IMR-90 (cell line): Measurements from ENCODE around the gene ARSJ. TPM values are rescaled to one million over a fixed set of nuclear protein-coding genes. Genes with fewer than 3 reads are reported as not detected.

Experiments
- ATAC-seq: fragments of 200-7000 bp; cut with Tn5 transposase; 2 replicates; pipeline ENCODE4 v1.9.1; 2020; ENCODE audit warnings: low read depth, mild to moderate bottlenecking, moderate library complexity
- BruUV-seq: library from RNA; stranded (reverse); fragments of 400-500 nt; replicated peaks from 2 replicates; lab custom pipeline; 2021; lab: Mats Ljungman, UMichigan
- CTCF ChIA-PET: fragments of 300-600 bp; formaldehyde crosslinking; extraction: SDS; loops from one replicate; lab custom pipeline; 2021; ENCODE audit warnings: antibody characterized with exemption; lab: Yijun Ruan, JAX
- POLR2A ChIA-PET: fragments of 300-600 bp; sonication (Branson Sonifier 250); formaldehyde crosslinking; loops from one replicate; lab custom pipeline; 2022; ENCODE audit warnings: antibody characterized with exemption; ENCODE audit not compliant: unreplicated experiment; lab: Charles Lee
- DNase-seq: peaks from one replicate; pipeline ENCODE4 v3.0.0; 2013
- H2AFZ ChIP-seq: replicated peaks from 2 replicates; pipeline ENCODE3; 2013; ENCODE audit warnings: low read length, mild to moderate bottlenecking; ENCODE audit not compliant: poor library complexity
- H2AK5ac ChIP-seq: 2 replicates; pipeline ENCODE4 v1.6.1; 2013; ENCODE audit warnings: low read depth, low read length, inconsistent platforms
- H2AK9ac ChIP-seq: replicated peaks from 2 replicates; pipeline ENCODE3; 2013; ENCODE audit warnings: mild to moderate bottlenecking, low read depth, low read length, moderate library complexity; ENCODE audit not compliant: poor library complexity
- H2BK120ac ChIP-seq: 2 replicates; pipeline ENCODE4 v1.6.1; 2013; ENCODE audit warnings: low read depth, low read length, inconsistent platforms
- H2BK15ac ChIP-seq: 3 replicates; pipeline ENCODE4 v1.6.1; 2013; ENCODE audit warnings: low read depth, low read length, inconsistent platforms
- H2BK20ac ChIP-seq: 2 replicates; pipeline ENCODE4 v1.6.1; 2013; ENCODE audit warnings: low read depth, mild to moderate bottlenecking, inconsistent platforms, low read length, moderate library complexity
- H2BK5ac ChIP-seq: 2 replicates; pipeline ENCODE4 v1.6.1; 2013; ENCODE audit warnings: mild to moderate bottlenecking, low read depth, low read length, inconsistent platforms; ENCODE audit not compliant: poor library complexity, severe bottlenecking
- H3K14ac ChIP-seq: replicated peaks from 2 replicates; pipeline ENCODE4 v1.6.1; 2013; ENCODE audit warnings: low read depth, low read length, inconsistent platforms
- H3K18ac ChIP-seq: 2 replicates; pipeline ENCODE4 v1.6.1; 2013; ENCODE audit warnings: low read depth, low read length, control low read depth
- H3K23ac ChIP-seq: 2 replicates; pipeline ENCODE4 v1.6.1; 2013; ENCODE audit warnings: low read depth, low read length, inconsistent platforms
- H3K27ac ChIP-seq: 2 replicates; pipeline ENCODE4 v1.5.1; 2013; ENCODE audit warnings: mild to moderate bottlenecking, control low read depth, low read length; ENCODE audit not compliant: insufficient read depth
- H3K27me3 ChIP-seq: 2 replicates; pipeline ENCODE4 v1.6.1; 2013; ENCODE audit warnings: low read length; ENCODE audit not compliant: control insufficient read depth, insufficient read depth
- H3K36me3 ChIP-seq: 2 replicates; pipeline ENCODE4 v1.6.1; 2013; ENCODE audit warnings: low read length, mixed read lengths; ENCODE audit not compliant: control insufficient read depth, insufficient read depth
- H3K4ac ChIP-seq: 2 replicates; pipeline ENCODE4 v1.6.1; 2013; ENCODE audit warnings: low read depth, low read length, inconsistent platforms
- H3K4me1 ChIP-seq: 2 replicates; pipeline ENCODE4 v1.6.1; 2013; ENCODE audit warnings: low read length, mixed read lengths; ENCODE audit not compliant: control insufficient read depth, insufficient read depth
- H3K4me2 ChIP-seq: 2 replicates; pipeline ENCODE4 v1.6.1; 2013; ENCODE audit warnings: low read depth, mild to moderate bottlenecking, control low read depth, low read length, moderate library complexity
- H3K4me3 ChIP-seq: 2 replicates; pipeline ENCODE4 v1.5.1; 2013; ENCODE audit warnings: low read depth, mild to moderate bottlenecking, control low read depth, low read length, moderate library complexity; ENCODE audit not compliant: insufficient read depth
- H3K56ac ChIP-seq: 2 replicates; pipeline ENCODE4 v1.6.1; 2013; ENCODE audit warnings: low read length, inconsistent platforms; ENCODE audit not compliant: insufficient read depth; ENCODE audit errors: extremely low read depth
- H3K79me1 ChIP-seq, 2 experiments: 2 replicates each; pipeline ENCODE4 v1.6.1; 2013; ENCODE audit warnings: low read length in 2 of 2, inconsistent platforms in 1 of 2, low read depth in 1 of 2
- H3K9ac ChIP-seq: 2 replicates; pipeline ENCODE4 v1.6.1; 2013; ENCODE audit warnings: low read depth, low read length, control low read depth
- H3K9me1 ChIP-seq: 2 replicates; pipeline ENCODE4 v1.6.1; 2013; ENCODE audit warnings: low read length, inconsistent platforms; ENCODE audit not compliant: insufficient read depth
- H3K9me3 ChIP-seq: 2 replicates; pipeline ENCODE4 v1.6.1; 2013; ENCODE audit warnings: low read length; ENCODE audit not compliant: control insufficient read depth, insufficient read depth
- H4K20me1 ChIP-seq: 2 replicates; pipeline ENCODE4 v1.6.1; 2013; ENCODE audit warnings: low read length, inconsistent platforms; ENCODE audit not compliant: insufficient read depth
- H4K5ac ChIP-seq: 2 replicates; pipeline ENCODE4 v1.6.1; 2013; ENCODE audit warnings: mild to moderate bottlenecking, low read depth, low read length, control low read depth
- H4K8ac ChIP-seq, 2 experiments: 2 replicates each; pipeline ENCODE4 v1.6.1; 2013; ENCODE audit warnings: low read depth in 2 of 2, low read length in 2 of 2, control low read depth in 1 of 2, inconsistent platforms in 1 of 2
- H4K91ac ChIP-seq: 2 replicates; pipeline ENCODE4 v1.6.1; 2013; ENCODE audit warnings: low read depth, low read length, inconsistent platforms; ENCODE audit not compliant: insufficient read depth
- CEBPB ChIP-seq: IDR thresholded peaks from 2 replicates; pipeline ENCODE4 v1.6.1; 2012; ENCODE audit warnings: low read depth, low read length, improper control_type of control experiment
- MXI1 ChIP-seq: IDR thresholded peaks from 2 replicates; pipeline ENCODE4 v1.6.1; 2012; ENCODE audit warnings: low read depth, mild to moderate bottlenecking, low read length, moderate library complexity, borderline replicate concordance
- NFE2L2 ChIP-seq: fragments of 150-350 bp; IDR thresholded peaks from 2 replicates; pipeline ENCODE4 v1.6.1; 2016; ENCODE audit warnings: low read depth, mild to moderate bottlenecking, low read length
- RAD21 ChIP-seq: IDR thresholded peaks from 2 replicates; pipeline ENCODE4 v1.6.1; 2012; ENCODE audit warnings: low read length, improper control_type of control experiment
- RFX5 ChIP-seq: IDR thresholded peaks from 2 replicates; pipeline ENCODE4 v1.8.0; 2012; ENCODE audit warnings: low read depth, mild to moderate bottlenecking, low read length, moderate library complexity
- WGBS, 2 experiments: methylation state at CpG; one replicate each; pipeline versions ENCODE4 v1.1.5 to v1.1.7; 2013; ENCODE audit warnings: missing lambda C conversion rate in 2 of 2; ENCODE audit not compliant: insufficient read length in 1 of 2; ENCODE audit errors: extremely low coverage in 2 of 2; 5-methylcytosine and 5-hydroxymethylcytosine counted together
- dilution Hi-C: fragments of 300-500 bp; cut with HindIII; formaldehyde crosslinking; loops from one replicate; pipeline ENCODE4 v1.14.3; 2018; ENCODE audit warnings: low sequenced_read_pairs; ENCODE audit not compliant: unreplicated experiment
- in situ Hi-C: fragments of 300-500 bp; cut with MboI; formaldehyde crosslinking; loops from 3 replicates; pipeline ENCODE4 v1.14.3; 2019; ENCODE audit warnings: low sequenced_read_pairs, inconsistent platforms, mixed read lengths
- intact Hi-C: fragments of 100-400 bp; cut with micrococcal nuclease; formaldehyde crosslinking; loops from 2 replicates; pipeline ENCODE4 v1.10.0; 2022
- polyA plus RNA-seq, 3 experiments: library from polyadenylated mRNA; depleted of rRNA; stranded (reverse); fragments of >200 nt; gene quantifications; 2 replicates each; pipeline ENCODE4 v1.2.3, GENCODE V29; 2012; ENCODE audit warnings: low replicate concordance in 1 of 3
- total RNA-seq: library from RNA; depleted of rRNA; stranded (reverse); fragments of >200 nt; gene quantifications from 2 replicates; pipeline ENCODE4 v1.2.3, GENCODE V29; 2012

Gene ARSJ
- total and polyA plus RNA-seq, 2 of the 4 experiments (the other 2 are of a cell fraction), result 47.7 to 143 TPM

- Histone ChIP-seq H3K23ac (no peak overlapping the region), H3K27ac (no peak overlapping the region), H4K91ac (no peak overlapping the region), H3K36me3 (no peaks in the 10 kb centered on the region), H3K18ac (no peak overlapping the region), H4K8ac (no peak overlapping the region), H3K9ac (no peak overlapping the region), H2BK15ac (no peak overlapping the region), H3K56ac (no peak overlapping the region), H2AFZ (no peak overlapping the region), H3K4ac (no peak overlapping the region), H3K4me1 (peaks cover 2% of the 10 kb centered on the region; the same call in 1 of the 2 replicates), H2BK120ac (no peak overlapping the region), H2BK20ac (no peak overlapping the region), H3K4me3 (no peak overlapping the region), H3K9me3 (no peaks in the 10 kb centered on the region), H4K20me1 (no peaks in the 10 kb centered on the region), H3K27me3 (no peaks in the 10 kb centered on the region), H3K9me1 (no peaks in the 10 kb centered on the region), H2AK5ac (no peak overlapping the region), H3K79me1 (no peaks in the 10 kb centered on the region), H3K4me2 (no peak overlapping the region), H4K5ac (no peak overlapping the region), H3K14ac (no peak overlapping the region), H2BK5ac (no peak overlapping the region), H2AK9ac (no peak overlapping the region)
- dilution Hi-C loops (no loop called here), intact Hi-C loops (no loop called here), in situ Hi-C loops (no loop called here)
- ATAC-seq (no peak), DNase-seq (no peak)
- no TSS peak for BruUV-seq
- ChIA-PET POLR2A (no interaction called here), CTCF (interaction anchor here (0.6 to 1.0 kb wide), 2 partner anchors 16 to 159 kb away, joined by 3 read pairs; no protein-coding TSS in a partner anchor)
- no CpG with 5 or more reads among the region's 3 CpGs for WGBS, 2 experiments
- TF ChIP-seq CEBPB, result no peak
- no peak for TF ChIP-seq RAD21
- TF ChIP-seq NFE2L2, result no peak
- TF ChIP-seq MXI1, result no peak
- no peak for TF ChIP-seq RFX5
Observed at GRCh38 chr4:114021451-114021850, 42.0 kb upstream of the ARSJ start.
